Fibroblast of villous mesenchyme (primary cell): Measurements from ENCODE around the gene CCT5. TPM values are rescaled to one million over a fixed set of nuclear protein-coding genes. Genes with fewer than 3 reads are reported as not detected.
A peak's percentile ranks its signal among the peaks of the same experiment; 100 is the strongest.

Experiments used
- DNase-seq: peaks from one replicate; pipeline ENCODE4 v3.0.0-alpha.2; 2010; ENCODE audit warnings: low read depth
- H3K4me3 ChIP-seq: 2 replicates; pipeline ENCODE4 v1.5.1; 2011; ENCODE audit warnings: low read depth, mild to moderate bottlenecking, low read length
- total RNA-seq: library from RNA; depleted of rRNA; stranded (reverse); fragments of >200 nt; gene quantifications from 2 replicates; pipeline ENCODE4 v1.2.3, GENCODE V29; 2012
- TF ChIP-seq, protein P1 (sequence below): IDR thresholded peaks from 2 replicates; pipeline ENCODE4 v1.5.1; 2012; ENCODE audit warnings: low read depth, mild to moderate bottlenecking, low read length; ENCODE audit not compliant: insufficient read depth

CCT5 gene
- total RNA-seq, 1 donor: 425 TPM

DNA sequence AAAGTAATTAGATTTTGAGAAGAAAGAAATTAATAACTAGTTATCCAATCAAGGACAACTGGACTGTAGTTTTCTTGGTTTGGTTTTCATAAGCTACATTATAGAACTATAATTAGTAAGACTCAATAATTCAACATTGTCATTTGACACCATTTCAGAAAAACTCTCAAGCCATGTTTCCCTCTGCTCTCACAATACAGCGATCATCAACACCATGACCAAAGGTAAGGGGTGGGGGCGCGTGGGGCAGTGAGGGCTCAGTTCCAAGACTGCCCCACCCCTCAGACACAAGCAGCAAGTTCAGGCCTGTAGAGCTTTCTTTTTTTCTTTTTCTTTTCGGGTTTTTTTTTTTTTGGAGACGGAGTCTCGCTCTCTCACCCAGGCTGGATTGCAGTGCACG is 51.2 kb downstream of the CCT5 start:
- no peak for DNase-seq
- TF ChIP-seq, protein P1, sequence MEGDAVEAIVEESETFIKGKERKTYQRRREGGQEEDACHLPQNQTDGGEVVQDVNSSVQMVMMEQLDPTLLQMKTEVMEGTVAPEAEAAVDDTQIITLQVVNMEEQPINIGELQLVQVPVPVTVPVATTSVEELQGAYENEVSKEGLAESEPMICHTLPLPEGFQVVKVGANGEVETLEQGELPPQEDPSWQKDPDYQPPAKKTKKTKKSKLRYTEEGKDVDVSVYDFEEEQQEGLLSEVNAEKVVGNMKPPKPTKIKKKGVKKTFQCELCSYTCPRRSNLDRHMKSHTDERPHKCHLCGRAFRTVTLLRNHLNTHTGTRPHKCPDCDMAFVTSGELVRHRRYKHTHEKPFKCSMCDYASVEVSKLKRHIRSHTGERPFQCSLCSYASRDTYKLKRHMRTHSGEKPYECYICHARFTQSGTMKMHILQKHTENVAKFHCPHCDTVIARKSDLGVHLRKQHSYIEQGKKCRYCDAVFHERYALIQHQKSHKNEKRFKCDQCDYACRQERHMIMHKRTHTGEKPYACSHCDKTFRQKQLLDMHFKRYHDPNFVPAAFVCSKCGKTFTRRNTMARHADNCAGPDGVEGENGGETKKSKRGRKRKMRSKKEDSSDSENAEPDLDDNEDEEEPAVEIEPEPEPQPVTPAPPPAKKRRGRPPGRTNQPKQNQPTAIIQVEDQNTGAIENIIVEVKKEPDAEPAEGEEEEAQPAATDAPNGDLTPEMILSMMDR: no peak
- no peak overlapping the region for H3K4me3 ChIP-seq

DNA sequence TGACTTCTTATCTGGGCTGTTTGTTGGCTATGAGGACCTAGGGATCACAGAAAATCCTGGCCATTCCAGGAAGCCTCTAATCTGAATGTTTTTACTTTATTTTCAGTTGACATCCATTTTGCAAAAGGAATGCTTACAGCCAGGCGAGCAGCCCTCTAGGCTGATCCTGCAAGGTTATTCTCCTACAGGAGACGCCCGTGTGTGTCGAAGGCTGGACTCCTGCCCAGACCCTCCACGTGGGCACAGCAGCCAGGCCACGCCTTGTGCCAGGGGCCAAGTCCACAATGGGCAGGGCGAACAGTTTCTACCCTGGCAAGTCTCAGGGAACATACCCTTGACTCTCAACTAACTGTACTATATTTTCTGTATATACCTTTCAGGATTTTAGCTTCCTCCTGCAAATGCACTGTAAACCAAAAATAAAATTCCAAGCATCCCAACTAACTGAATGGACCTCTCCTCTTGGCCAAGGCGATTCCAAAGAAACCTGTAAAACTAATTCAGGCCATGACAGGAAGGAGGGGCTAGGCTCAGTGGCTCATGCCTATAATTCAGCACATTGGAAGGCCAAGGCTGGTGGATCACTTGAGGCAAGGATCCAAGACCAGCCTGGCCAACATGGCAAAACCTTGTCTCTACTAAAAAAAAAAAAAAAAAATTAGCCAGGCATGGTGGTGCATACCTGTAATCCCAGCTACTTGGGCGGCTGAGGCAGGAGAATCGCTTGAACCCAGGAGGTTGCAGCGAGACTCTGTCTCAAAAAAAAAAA is 51.9 kb downstream of the CCT5 start:
- TF ChIP-seq, protein P1: no peak
- DNase-seq: peak; percentile 14
- H3K4me3 ChIP-seq: no peak overlapping the region

DNA sequence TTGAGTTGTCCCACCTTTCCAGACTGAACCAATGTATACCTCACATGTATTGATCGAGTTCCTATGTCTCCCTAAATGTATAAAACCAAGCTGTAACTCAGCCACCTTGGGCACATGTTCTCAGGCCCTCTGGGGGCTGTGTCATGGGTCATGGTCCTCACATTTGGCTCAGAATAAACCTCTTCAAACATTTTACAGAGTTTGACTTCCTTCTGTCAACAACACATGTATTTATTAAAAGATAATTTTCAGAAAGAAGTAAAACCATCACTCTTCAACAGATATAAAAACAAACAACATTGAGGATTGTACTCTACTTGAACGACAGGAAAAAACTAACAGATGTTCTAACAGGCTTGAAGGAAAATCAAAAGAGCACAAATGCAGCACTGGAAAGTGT is 53.1 kb downstream of the CCT5 start:
- no peak for DNase-seq
- TF ChIP-seq, protein P1: no peak
- H3K4me3 ChIP-seq: no peak overlapping the region

DNA sequence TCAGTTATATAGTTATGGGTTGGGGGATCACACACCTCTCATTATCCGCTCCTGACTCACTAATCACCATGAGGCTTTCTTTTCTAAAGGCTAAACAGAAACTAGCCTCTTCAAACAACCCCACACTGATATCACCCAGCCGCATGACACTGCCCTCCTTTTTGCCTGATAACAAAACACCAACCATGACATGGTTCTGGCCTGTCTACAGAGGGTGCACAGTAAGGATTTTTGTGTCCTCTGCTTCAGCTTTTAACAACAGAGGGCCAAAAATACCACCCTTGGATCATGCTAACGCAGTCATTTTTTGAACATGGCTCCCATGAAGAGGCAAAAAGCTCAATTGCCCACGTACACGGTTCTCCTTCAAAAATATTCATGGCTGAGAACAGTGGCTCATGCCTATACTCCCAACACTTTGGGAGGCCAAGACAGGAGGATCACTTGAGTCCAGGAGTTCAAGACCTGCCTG is 53.7 kb downstream of the CCT5 start:
- no peak for DNase-seq
- TF ChIP-seq, protein P1: no peak
- no peak overlapping the region for H3K4me3 ChIP-seq

DNA sequence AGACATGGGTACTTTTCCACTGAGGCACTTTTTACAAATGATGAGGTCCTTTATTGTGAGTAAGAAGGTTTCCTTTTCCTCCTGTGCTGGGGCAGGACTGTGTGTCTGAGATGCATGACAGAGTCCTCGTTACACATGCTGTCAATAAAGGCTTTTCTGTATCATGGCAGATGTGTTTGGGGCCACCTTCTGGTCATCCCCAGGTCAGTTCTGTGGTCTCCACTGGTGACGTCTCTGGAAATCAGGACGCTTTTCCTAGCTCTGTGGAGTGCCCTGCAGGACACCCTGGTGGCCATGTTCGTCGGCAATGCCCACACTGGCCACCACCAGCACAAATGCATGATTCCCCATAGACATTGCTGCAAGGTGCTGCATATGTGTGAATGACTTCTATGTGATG is 54.9 kb downstream of the CCT5 start:
- TF ChIP-seq, protein P1: no peak
- no peak for DNase-seq
- no peak overlapping the region for H3K4me3 ChIP-seq

DNA sequence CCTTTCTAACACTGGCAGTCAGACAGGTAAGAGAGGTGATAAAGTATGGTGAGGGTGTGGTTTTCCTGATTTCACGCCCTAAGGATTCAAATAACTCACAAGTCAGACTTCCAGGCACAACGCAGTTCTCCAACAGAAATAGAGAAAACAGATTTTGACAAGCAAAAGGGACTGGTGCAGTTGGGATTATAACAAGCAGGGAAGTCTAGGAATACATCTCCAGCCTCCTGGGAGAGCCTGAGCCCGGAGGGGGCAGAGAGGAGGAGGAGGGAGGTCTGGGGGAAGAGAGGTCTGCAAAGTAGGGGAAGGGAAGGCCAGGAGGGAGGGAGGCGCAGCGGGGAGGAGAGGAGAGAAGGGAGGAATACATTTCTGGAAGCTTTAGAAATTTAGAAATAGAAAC is 56.0 kb downstream of the CCT5 start:
- H3K4me3 ChIP-seq: no peak overlapping the region
- no peak for DNase-seq
- TF ChIP-seq, protein P1: no peak

DNA sequence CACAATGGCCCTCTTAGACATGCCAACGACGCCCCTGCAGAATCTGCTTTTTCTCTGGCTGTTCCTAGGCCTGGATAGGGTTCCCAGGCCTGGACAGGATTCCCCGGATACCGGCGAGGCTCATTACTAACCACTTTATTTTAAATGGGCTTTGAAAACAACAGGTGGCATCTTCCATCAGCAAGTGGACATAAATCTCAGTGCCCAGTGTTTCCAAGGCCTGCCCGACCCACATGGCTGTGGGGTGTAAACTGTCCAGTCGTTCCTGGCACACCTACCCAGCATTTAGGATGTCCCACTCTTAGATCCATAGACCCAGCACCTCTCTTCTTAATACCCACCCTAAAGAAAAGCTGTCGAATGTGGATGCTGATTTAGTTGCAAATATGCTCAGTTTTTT is 56.7 kb downstream of the CCT5 start:
- H3K4me3 ChIP-seq: peak overlapping the region; percentile 68
- TF ChIP-seq, protein P1: no peak
- DNase-seq: no peak
